ENCODE results near the gene ABCB6.
A peak's percentile ranks its signal among the peaks of the same experiment; 100 is the strongest.

ABCB6 gene

GRCh38 chr2:219165058-219165911 lies 53.5 kb downstream of the ABCB6 start:
- DNase-seq: no peak

- no peak for DNase-seq
These were observed 55.6 kb downstream of the ABCB6 start for GRCh38 chr2:219163156-219163555.

GRCh38 chr2:219161097-219161496 lies 57.7 kb downstream of the ABCB6 start:
- DNase-seq: no peak

- peak; percentile 97 for DNase-seq
These were observed 58.4 kb downstream of the ABCB6 start, which contains the start of gene NHEJ1 for GRCh38 chr2:219160186-219161017. TSS of gene NHEJ1 (minus strand) at chr2:219160815. CDS start at chr2:219158362, 2,453 bp downstream.

Measured in suppressor macrophage treated with lipopolysaccharide for 4 hours (primary cell).